Panc1 (cell line): ENCODE results near the gene BTG2.

Source experiments
- CTCF ChIP-seq: fragments of 450-650 bp; IDR thresholded peaks from 2 replicates; pipeline ENCODE4 v1.5.1; 2017; ENCODE audit warnings: mild to moderate bottlenecking
- TCF7L2 ChIP-seq: IDR thresholded peaks from 2 replicates; pipeline ENCODE4 v1.6.1; 2011; ENCODE audit warnings: mild to moderate bottlenecking, low read depth, low read length, inconsistent platforms

- no peak for TF ChIP-seq TCF7L2
- no peak for TF ChIP-seq CTCF
Measured at GRCh38 chr1:203265541-203265940, 39.8 kb upstream of the BTG2 start.
